ENCODE measurements around the gene TMEM72. TPM values are rescaled to one million over a fixed set of nuclear protein-coding genes. Genes with fewer than 3 reads are reported as not detected.

TMEM72 gene
- total RNA-seq, 1 experiment from 2014 or later, result not detected

DNA sequence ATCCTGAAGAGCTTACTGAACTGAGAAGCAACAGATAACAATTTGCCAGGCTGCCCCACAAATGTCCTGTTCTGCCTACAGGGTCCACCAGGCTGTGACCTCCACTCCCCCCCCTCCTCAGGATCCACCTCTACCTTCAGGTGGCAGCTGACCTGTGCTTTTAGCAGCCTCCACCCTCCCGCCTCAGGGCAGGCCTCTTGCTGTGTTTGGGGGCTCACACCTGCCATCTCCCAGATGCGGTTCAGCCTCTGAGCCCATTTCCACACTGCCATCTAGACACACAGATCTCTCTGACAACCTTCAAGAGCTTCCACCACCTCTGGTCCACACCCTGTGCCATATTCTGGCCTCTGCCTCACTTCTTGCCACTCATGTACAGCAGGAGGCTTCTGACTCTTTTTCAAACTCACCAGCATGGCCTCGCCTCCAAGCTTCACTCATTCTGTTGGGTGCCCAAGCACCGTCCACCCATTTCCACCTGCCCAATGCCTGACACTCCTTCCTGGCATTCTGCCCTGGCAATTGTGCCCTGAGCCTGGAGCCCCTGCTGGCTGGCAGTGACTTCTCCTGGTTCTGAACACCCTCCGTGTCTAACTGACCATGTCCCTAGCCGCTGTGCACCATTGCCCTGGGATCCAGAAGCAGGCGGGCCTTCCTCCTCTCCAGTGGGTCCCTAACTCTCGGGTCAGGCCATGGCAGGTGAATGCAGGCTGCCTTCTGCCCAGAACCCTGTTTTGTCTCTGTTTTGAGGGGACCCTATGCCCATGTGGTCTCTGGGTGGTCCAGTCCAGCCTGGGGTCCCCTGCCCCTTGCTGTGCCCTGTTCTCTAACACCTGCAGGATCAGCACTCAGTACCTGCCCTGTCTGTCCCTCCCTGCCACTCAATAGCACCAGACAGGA lies 18.5 kb downstream of the TMEM72 start:
- no peak overlapping the region for H4K5ac ChIP-seq (ENCODE audit: insufficient read length, low read depth, low read length)
- no peak overlapping the region for H3K4me3 Mint-ChIP-seq
- no peak overlapping the region for H3K14ac ChIP-seq (ENCODE audit: insufficient read depth, low read length)
- peak; percentile 18 for DNase-seq
- H3K27ac ChIP-seq (ENCODE audit: insufficient read length, low read depth, low read length), result no peak overlapping the region
- no peak overlapping the region for H3K4ac ChIP-seq (ENCODE audit: low read depth, low read length)
- no peak overlapping the region for H2BK20ac ChIP-seq (ENCODE audit: low read depth, low read length, poor library complexity, severe bottlenecking)
- no peak overlapping the region for H3K18ac ChIP-seq (ENCODE audit: insufficient read length, low read depth, low read length)
- no peak overlapping the region for H2BK15ac ChIP-seq (ENCODE audit: low read depth, low read length)
- H3K27me3 Mint-ChIP-seq (ENCODE audit: low read depth), result peaks cover 10% of the 10 kb centered on the region
- H2BK12ac ChIP-seq (ENCODE audit: insufficient read length, low read depth, low read length), result no peak overlapping the region
- WGBS (ENCODE audit: extremely low coverage, insufficient read length, low lambda C conversion rate), result no CpG with 5 or more reads among the region's 8 CpGs
- H3K9ac ChIP-seq (ENCODE audit: extremely low read depth, insufficient read length, low read length), result no peak overlapping the region
- no peaks in the 10 kb centered on the region; the same call in 1 of the 2 replicates for H3K4me1 ChIP-seq (ENCODE audit: insufficient read depth, low read length)
- H3K23me2 ChIP-seq (ENCODE audit: insufficient read length, low read depth, low read length, poor library complexity, severe bottlenecking), result no peaks in the 10 kb centered on the region
- H3K4me2 ChIP-seq (ENCODE audit: insufficient read depth, insufficient read length, low read length), result no peak overlapping the region
- no peaks in the 10 kb centered on the region for H4K20me1 ChIP-seq (ENCODE audit: control insufficient read depth, insufficient read depth, insufficient read length)
- H3K4me1 Mint-ChIP-seq, result peaks cover 0 to 6% of the 10 kb centered on the region in 2 experiments; a peak in 3 of 4 replicates
- no peak overlapping the region for H3T11ph ChIP-seq (ENCODE audit: low read length)
- H3K9me3 Mint-ChIP-seq, result no peaks in the 10 kb centered on the region; a peak in 1 of 5 replicates
- no peak overlapping the region for H2AFZ ChIP-seq (ENCODE audit: low read length)
- no peak overlapping the region for H2BK5ac ChIP-seq (ENCODE audit: insufficient read length, low read length)
- H3K9me3 ChIP-seq (ENCODE audit: control insufficient read depth, low read depth, low read length), result no peaks in the 10 kb centered on the region
- H3K79me2 ChIP-seq (ENCODE audit: insufficient read depth, low read length), result no peaks in the 10 kb centered on the region
- H2BK120ac ChIP-seq (ENCODE audit: low read depth, low read length, poor library complexity, severe bottlenecking), result no peak overlapping the region
- no peak overlapping the region for H3K27ac Mint-ChIP-seq
- H3K56ac ChIP-seq (ENCODE audit: insufficient read length, low read depth, low read length), result no peak overlapping the region
- no peak overlapping the region for H3K23ac ChIP-seq (ENCODE audit: insufficient read length, low read depth, low read length)
- no peaks in the 10 kb centered on the region for H3K79me1 ChIP-seq (ENCODE audit: insufficient read depth, low read depth, low read length, poor library complexity, severe bottlenecking)
- no peaks in the 10 kb centered on the region for H3K27me3 ChIP-seq (ENCODE audit: insufficient read depth, low read length)
- no peaks in the 10 kb centered on the region for H3K36me3 Mint-ChIP-seq (ENCODE audit: insufficient read depth in 1 of 3, low read depth in 3 of 3)
- no peak overlapping the region for H4K8ac ChIP-seq (replicated peaks; ENCODE audit: insufficient read length, low read depth, low read length)
- no peak overlapping the region for H2AK5ac ChIP-seq (ENCODE audit: insufficient read length, low read length)
- TF ChIP-seq, protein P1, sequence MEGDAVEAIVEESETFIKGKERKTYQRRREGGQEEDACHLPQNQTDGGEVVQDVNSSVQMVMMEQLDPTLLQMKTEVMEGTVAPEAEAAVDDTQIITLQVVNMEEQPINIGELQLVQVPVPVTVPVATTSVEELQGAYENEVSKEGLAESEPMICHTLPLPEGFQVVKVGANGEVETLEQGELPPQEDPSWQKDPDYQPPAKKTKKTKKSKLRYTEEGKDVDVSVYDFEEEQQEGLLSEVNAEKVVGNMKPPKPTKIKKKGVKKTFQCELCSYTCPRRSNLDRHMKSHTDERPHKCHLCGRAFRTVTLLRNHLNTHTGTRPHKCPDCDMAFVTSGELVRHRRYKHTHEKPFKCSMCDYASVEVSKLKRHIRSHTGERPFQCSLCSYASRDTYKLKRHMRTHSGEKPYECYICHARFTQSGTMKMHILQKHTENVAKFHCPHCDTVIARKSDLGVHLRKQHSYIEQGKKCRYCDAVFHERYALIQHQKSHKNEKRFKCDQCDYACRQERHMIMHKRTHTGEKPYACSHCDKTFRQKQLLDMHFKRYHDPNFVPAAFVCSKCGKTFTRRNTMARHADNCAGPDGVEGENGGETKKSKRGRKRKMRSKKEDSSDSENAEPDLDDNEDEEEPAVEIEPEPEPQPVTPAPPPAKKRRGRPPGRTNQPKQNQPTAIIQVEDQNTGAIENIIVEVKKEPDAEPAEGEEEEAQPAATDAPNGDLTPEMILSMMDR (conservative IDR thresholded peaks at IDR 0.05), result no peak
- no peak overlapping the region for H4K91ac ChIP-seq (ENCODE audit: insufficient read length, low read depth, low read length)

Measured in H9 (cell line).